HFF-Myc (cell line): Measurements from ENCODE around the gene ZNF391.

ENCODE experiments used
- DNase-seq: peaks from one replicate; pipeline ENCODE4 v3.0.0-alpha.2; 2011; ENCODE audit warnings: low read depth; ENCODE audit errors: extremely low read depth
- H3K4me3 ChIP-seq: replicated peaks from 2 replicates; pipeline ENCODE4 v1.5.1; 2011; ENCODE audit warnings: low read depth, mild to moderate bottlenecking, control low read depth, low read length
- CTCF ChIP-seq: IDR thresholded peaks from 2 replicates; pipeline ENCODE4 v1.5.1; 2012; ENCODE audit warnings: mild to moderate bottlenecking, low read depth, low read length, control low read depth; ENCODE audit errors: missing control alignments

The ZNF391 gene

GRCh38 chr6:27400877-27401642 is 12.5 kb downstream of the ZNF391 start:
- no peak overlapping the region for H3K4me3 ChIP-seq
- no peak for TF ChIP-seq CTCF
- no peak for DNase-seq

- H3K4me3 ChIP-seq: no peak overlapping the region
- no peak for DNase-seq
- TF ChIP-seq CTCF: no peak
Measured at GRCh38 chr6:27406085-27406484, 17.5 kb downstream of the ZNF391 start.

- TF ChIP-seq CTCF: no peak
- no peak for DNase-seq
- H3K4me3 ChIP-seq: no peak overlapping the region
Measured at GRCh38 chr6:27407153-27407814, 18.7 kb downstream of the ZNF391 start.

- DNase-seq: no peak
- no peak for TF ChIP-seq CTCF
- H3K4me3 ChIP-seq: no peak overlapping the region
Measured at GRCh38 chr6:27414300-27414699, 25.7 kb downstream of the ZNF391 start.

GRCh38 chr6:27414996-27415395 is 26.4 kb downstream of the ZNF391 start:
- no peak for DNase-seq
- TF ChIP-seq CTCF: no peak
- H3K4me3 ChIP-seq: no peak overlapping the region

- TF ChIP-seq CTCF: no peak
- no peak overlapping the region for H3K4me3 ChIP-seq
- no peak for DNase-seq
Measured at GRCh38 chr6:27415898-27416297, 27.3 kb downstream of the ZNF391 start.
